BE2C (cell line): ENCODE results near the gene NR1H2.
"Not testable (repeated sequence)": the region's sequence is repeated elsewhere in the genome, so short reads cannot be mapped to it uniquely, and the experiment has no call there.

ENCODE experiments used
- DNase-seq: peaks from one replicate; pipeline ENCODE4 v3.0.0-alpha.2; 2020
- H3K27me3 ChIP-seq: fragments of 250-450 bp; sonication (Bioruptor Pico); 2 replicates; pipeline ENCODE4 v1.5.1; 2020; ENCODE audit warnings: mild to moderate bottlenecking
- H3K36me3 ChIP-seq: fragments of 250-450 bp; sonication (Bioruptor Pico); 2 replicates; pipeline ENCODE4 v1.5.1; 2020; ENCODE audit warnings: mild to moderate bottlenecking
- H3K4me1 ChIP-seq: fragments of 250-450 bp; sonication (Bioruptor Pico); 2 replicates; pipeline ENCODE4 v1.5.1; 2020
- H3K4me3 ChIP-seq: 2 replicates; pipeline ENCODE4 v1.5.1; 2011; ENCODE audit warnings: low read depth, low read length
- H3K9me3 ChIP-seq: fragments of 250-450 bp; sonication (Bioruptor Pico); 2 replicates; pipeline ENCODE4 v1.5.1; 2020
- TF ChIP-seq, protein P1 (sequence below): IDR thresholded peaks from 2 replicates; pipeline ENCODE4 v1.5.1; 2012; ENCODE audit warnings: mild to moderate bottlenecking, low read depth, low read length

Gene NR1H2

DNA sequence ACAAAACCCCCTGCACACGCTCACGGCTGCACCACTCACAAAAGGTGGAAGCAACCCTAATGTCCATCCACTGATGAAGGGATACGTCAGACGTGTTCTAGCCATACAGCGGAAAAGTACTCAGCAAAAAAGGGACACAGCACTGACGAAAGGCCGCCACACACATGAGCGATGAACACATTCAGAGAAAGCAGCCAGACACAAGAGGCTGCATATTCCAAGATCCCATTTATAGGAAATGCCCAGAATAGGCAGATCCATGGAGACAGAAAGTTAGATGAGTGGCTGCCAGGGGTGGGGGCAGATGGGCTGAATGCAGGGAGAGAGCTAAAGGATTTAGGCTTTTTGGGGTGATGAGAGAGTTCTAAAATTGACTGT is 11.6 kb downstream of the NR1H2 start:
- peaks cover 39% of the 10 kb centered on the region for H3K36me3 ChIP-seq
- H3K4me1 ChIP-seq: no peaks in the 10 kb centered on the region
- no peaks in the 10 kb centered on the region; the same call in 1 of the 2 replicates for H3K9me3 ChIP-seq

DNA sequence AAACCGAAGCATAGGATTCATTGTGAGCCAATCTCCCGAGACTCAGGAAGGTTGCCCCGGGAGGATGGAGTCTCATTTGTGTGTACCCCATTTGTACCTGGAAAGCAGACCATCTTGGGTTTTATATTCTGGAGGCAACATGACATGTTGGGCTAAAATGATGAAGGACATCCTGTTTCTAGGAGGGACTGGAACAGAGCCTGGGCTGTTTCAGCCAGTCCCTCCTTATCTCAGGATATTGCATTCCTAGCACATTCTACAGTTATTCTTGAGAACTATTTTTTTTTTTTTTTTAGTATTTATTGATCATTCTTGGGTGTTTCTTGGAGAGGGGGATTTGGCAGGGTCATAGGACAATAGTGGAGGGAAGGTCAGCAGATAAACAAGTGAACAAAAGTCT is 14.0 kb downstream of the NR1H2 start:
- not testable (repeated sequence) for H3K9me3 ChIP-seq, H3K27me3 ChIP-seq, H3K4me1 ChIP-seq, DNase-seq, H3K4me3 ChIP-seq
- H3K36me3 ChIP-seq: peaks cover 46% of the 10 kb centered on the region

More for the DNA sequence above, 11.6 kb downstream of the NR1H2 start:
- TF ChIP-seq, protein P1, sequence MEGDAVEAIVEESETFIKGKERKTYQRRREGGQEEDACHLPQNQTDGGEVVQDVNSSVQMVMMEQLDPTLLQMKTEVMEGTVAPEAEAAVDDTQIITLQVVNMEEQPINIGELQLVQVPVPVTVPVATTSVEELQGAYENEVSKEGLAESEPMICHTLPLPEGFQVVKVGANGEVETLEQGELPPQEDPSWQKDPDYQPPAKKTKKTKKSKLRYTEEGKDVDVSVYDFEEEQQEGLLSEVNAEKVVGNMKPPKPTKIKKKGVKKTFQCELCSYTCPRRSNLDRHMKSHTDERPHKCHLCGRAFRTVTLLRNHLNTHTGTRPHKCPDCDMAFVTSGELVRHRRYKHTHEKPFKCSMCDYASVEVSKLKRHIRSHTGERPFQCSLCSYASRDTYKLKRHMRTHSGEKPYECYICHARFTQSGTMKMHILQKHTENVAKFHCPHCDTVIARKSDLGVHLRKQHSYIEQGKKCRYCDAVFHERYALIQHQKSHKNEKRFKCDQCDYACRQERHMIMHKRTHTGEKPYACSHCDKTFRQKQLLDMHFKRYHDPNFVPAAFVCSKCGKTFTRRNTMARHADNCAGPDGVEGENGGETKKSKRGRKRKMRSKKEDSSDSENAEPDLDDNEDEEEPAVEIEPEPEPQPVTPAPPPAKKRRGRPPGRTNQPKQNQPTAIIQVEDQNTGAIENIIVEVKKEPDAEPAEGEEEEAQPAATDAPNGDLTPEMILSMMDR: no peak
- Histone ChIP-seq H3K27me3 (no peaks in the 10 kb centered on the region), H3K4me3 (no peak overlapping the region)
- DNase-seq: no peak

DNA sequence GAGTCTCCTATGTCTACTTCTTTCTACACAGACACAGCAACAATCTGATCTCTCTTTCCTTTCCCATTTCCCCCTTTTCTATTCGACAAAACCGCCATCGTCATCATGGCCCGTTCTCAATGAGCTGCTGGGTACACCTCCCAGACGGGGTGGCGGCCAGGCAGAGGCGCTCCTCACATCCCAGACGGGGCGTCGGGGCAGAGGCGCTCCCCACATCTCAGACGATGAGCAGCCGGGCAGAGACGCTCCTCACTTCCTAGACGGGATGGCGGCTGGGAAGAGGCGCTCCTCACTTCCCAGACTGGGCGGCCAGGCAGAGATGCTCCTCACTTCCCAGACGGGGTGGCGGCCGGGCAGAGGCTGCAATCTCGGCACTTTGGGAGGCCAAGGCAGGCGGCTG is 14.7 kb downstream of the NR1H2 start:
- not testable (repeated sequence) for H3K4me3 ChIP-seq, H3K4me1 ChIP-seq, DNase-seq, H3K27me3 ChIP-seq, H3K9me3 ChIP-seq
- peaks cover 43% of the 10 kb centered on the region for H3K36me3 ChIP-seq

DNA sequence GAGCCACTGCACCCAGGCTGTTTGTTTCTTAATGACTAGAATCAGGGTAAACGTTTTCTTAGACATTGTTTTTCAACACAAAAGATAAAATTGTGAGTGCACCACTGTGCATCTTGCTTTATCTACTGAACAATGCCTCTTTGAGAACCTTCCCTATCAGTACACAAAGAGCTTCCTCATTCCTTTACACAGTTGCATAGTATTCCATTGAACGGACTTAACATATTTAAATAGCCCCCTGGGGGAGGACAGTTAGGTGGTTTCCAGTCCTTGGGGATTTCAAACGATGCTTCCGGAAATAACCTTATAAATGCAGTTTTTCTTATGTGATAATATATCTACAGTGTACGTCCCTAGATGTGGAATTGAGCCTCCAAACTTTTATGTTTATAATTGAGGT is 16.5 kb downstream of the NR1H2 start:
- TF ChIP-seq, protein P1: no peak
- Histone ChIP-seq H3K36me3 (peaks cover 26% of the 10 kb centered on the region), H3K4me3 (no peak overlapping the region), H3K9me3 (no peaks in the 10 kb centered on the region; the same call in 1 of the 2 replicates), H3K4me1 (no peaks in the 10 kb centered on the region), H3K27me3 (no peaks in the 10 kb centered on the region)
- no peak for DNase-seq

DNA sequence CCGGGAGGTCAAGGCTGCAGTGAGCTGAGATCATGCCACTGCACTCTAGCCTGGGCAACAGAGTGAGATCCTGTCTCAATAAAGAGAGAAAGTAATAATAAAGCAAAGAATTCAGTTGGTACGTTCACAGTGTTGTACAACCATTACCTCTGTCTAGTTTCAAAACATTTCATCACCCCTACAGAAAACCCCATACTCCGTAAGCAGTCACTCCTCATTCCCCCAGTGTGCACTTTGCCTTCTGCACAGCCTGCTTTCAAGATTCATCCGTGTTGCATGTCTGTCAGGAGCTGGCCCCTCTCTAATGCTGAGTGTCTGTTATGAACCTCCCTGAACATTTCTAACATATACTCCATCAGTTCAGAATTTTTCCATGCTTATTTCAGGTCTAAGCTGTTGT is 17.3 kb downstream of the NR1H2 start:
- Histone ChIP-seq H3K4me3 (no peak overlapping the region), H3K36me3 (peaks cover 25% of the 10 kb centered on the region), H3K27me3 (no peaks in the 10 kb centered on the region), H3K9me3 (no peaks in the 10 kb centered on the region; the same call in 1 of the 2 replicates), H3K4me1 (no peaks in the 10 kb centered on the region)
- TF ChIP-seq, protein P1: no peak
- no peak for DNase-seq

DNA sequence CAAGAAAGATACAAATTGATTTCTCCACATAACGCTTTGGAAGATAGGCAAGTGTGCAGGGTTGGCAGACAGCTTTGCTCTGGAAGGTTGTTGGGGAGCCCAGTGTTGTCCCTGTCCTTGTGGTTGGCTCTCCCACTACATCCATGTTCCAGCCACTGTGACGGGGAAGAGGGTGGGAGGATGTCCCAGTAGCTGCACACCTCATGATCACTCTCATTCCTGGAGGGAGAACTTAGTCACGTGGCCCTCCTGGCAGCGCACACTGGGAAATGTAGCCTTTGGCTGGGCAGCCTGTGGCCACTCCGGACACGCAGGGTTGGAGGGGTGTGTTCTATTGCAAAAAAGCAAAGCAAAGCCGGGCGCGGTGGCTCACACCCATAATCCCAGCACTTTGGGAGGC is 17.8 kb downstream of the NR1H2 start:
- Histone ChIP-seq H3K27me3 (no peaks in the 10 kb centered on the region), H3K9me3 (no peaks in the 10 kb centered on the region; the same call in 1 of the 2 replicates), H3K4me1 (no peaks in the 10 kb centered on the region), H3K36me3 (peaks cover 30% of the 10 kb centered on the region), H3K4me3 (no peak overlapping the region)
- TF ChIP-seq, protein P1: no peak
- no peak for DNase-seq

DNA sequence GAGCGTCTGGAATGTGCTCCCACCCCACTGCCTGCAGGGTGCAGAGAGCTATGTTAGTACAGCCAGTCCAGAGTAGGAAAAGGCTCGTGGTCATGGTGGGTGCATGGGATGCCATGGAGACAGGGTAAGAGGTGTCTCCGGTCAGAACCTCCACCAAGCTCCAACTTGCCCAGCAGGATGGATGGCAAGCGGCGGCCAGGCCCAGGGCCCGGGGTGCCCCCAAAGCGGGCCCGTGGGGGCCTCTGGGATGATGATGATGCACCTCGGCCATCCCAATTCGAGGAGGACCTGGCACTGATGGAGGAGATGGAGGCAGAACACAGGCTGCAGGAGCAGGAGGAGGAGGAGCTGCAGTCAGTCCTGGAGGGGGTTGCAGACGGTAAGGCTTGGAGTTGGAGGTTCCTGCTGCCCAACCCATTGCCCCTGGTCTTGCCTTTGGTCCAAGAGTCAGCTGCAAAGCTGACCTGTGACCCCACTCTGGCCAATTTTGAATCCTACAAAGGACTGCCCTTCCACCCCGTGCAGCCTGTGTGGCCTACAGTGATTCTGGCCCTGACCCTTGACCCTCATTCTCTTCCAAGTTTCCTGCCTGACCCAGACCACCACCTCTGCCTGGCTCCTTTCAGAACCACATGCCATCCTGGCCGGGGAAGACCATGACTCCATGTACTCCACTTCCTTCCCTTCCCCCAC is 22.6 kb downstream of the NR1H2 start:
- Histone ChIP-seq H3K9me3 (no peaks in the 10 kb centered on the region), H3K4me1 (no peaks in the 10 kb centered on the region), H3K27me3 (no peaks in the 10 kb centered on the region), H3K36me3 (peaks cover 37% of the 10 kb centered on the region), H3K4me3 (no peak overlapping the region)
- DNase-seq: no peak
- TF ChIP-seq, protein P1: no peak
